ENCODE results near the gene CCNL2. TPM values are rescaled to one million over a fixed set of nuclear protein-coding genes. Genes with fewer than 3 reads are reported as not detected.
"Not testable (repeated sequence)": the region's sequence is repeated elsewhere in the genome, so short reads cannot be mapped to it uniquely, and the experiment has no call there.

Gene CCNL2
- polyA plus RNA-seq, 4 donors, result 232 to 273 (median 238) TPM

DNA sequence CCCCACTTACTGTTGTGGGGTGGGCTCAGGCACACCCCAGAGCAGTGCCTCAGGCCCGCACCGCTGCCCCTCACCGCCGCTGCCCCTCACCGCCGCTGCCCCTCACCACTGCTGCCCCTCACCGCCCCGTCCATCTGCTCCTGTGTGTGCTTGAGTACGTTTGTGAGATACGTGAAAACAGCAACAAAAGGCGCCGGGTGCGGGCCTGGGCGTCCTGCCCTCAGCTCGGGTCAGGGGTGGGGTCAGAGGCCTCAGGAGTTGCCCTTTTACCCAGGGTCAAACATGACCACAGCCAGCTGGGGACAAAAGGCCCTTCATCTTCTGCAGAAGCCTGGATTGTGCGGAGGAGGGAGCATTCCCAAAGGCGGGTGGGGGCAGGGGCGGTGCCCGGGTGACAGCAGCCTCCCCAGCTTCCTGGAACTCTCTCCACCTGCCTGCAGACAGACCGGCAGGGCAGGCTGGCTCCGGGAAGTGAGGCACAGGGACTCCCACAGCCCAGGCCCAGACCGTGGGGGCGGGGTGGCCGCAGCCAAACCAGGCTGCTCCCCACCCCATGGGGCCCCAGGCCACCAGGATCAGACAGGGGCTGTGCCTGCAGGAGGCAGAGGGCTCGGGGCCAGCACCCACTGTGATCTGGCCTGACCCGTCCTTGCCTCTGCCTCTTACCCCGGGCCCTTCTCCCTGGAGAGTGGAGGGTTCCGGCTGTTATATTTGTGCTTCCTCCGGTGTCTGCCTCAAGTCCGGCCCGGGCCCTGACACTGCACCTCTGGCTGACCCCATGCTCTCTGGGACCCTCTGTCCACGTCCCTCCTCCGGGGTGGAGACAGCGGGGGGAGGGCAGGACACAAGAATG, 34.0 kb upstream of the CCNL2 start:
- DNase-seq (ENCODE audit: low read depth in 4 of 4, low spot score in 3 of 4), result no peak

DNA sequence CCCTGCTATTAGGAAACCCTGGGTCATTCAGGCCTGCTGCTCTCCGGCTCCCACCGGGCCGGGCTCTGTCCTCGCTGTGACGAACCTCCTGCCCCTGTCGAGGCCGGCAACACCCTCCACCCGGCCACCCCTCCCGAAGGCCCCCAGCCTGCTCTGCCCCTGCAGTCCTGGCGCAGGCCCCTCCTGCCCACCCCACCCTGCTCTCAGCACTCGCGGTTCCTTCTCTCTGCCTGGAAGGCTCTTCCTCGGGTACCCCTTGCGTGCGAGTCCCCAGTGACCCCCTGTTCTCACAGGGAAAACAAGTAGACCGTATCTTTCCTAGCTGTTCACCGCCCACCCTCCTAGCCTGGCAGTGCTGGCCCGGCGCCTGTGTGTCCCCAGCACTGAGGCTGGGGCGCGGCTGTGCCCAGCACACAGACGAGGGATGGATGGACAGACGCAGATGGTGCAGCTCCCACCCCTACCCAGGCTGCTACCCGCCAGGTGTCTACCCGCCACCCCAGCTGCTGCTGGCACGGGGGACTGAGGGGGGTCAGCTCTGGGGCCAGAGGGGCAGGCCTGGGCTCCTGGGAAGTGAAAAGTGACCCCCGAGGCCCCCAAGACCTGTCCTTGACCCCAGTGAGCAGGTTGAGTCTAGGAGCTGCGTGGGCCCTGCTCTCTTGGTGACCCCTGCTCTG, 33.3 kb upstream of the CCNL2 start:
- DNase-seq (ENCODE audit: low read depth in 4 of 4, low spot score in 3 of 4), result no peak

DNA sequence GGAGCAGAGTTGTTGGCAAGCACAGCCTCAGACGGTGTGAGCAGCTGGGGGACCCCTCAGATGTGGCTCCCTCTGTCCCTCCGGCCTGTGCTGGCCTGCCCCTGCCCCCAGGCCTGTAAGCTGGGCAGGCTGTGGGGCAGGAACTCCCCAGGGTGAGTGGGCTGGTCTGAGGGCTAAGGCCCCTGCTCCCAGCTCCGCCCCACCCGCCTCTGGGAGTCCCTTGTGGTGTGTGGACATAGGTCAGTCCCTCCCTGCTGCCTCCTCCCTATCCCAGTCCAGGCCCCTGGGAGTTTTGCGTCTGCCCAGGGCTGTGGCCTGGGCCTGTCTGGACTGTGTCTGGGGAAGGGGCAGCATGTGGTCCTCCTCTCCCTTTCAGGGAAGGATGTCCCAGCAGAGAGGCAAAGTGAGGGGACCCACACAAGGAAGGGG, 32.7 kb upstream of the CCNL2 start:
- DNase-seq (ENCODE audit: low read depth in 4 of 4, low spot score in 3 of 4), result no peak

DNA sequence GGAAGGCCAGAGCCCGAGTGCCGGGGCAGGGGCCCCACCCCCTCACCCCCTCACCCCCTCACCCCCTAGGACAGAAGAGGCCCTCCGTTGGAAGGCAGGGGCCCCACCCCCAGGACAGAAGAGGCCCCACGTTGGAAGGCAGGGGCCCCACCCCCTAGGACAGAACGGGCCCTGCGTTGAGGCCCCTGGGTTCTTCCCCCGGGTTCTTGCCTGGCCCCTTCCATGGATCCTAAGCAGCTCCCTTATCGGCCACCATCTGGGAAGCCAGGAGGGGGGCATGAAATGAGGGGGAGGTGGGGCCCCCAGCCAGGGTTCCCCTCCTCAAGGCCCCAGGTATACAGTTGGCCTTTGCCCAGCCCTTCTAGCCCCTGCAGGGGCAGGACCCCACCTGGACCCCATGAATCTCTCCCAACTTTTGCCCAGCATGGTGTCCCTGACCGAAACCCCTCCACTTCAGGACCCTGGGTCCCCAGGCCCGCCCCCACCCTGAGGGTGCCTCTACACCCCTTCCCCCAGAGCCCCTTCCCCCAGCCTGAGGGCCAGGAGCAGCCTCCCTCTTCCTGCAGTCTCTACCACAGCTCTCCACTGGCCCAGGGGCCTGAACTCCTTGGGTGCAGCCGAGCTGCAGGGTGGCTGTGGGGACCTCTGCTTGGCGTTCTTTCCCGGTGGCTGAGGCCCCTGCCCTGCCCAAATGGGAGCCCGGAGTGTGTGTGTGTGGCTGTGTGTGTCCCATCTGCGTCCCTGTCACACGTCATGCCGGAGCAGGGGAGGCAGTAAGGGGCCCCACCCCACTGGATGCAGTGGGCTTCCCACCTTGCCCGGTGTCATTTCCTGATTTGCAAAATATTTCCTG, 32.1 kb upstream of the CCNL2 start:
- DNase-seq (ENCODE audit: low read depth in 4 of 4, low spot score in 3 of 4), result no peak

DNA sequence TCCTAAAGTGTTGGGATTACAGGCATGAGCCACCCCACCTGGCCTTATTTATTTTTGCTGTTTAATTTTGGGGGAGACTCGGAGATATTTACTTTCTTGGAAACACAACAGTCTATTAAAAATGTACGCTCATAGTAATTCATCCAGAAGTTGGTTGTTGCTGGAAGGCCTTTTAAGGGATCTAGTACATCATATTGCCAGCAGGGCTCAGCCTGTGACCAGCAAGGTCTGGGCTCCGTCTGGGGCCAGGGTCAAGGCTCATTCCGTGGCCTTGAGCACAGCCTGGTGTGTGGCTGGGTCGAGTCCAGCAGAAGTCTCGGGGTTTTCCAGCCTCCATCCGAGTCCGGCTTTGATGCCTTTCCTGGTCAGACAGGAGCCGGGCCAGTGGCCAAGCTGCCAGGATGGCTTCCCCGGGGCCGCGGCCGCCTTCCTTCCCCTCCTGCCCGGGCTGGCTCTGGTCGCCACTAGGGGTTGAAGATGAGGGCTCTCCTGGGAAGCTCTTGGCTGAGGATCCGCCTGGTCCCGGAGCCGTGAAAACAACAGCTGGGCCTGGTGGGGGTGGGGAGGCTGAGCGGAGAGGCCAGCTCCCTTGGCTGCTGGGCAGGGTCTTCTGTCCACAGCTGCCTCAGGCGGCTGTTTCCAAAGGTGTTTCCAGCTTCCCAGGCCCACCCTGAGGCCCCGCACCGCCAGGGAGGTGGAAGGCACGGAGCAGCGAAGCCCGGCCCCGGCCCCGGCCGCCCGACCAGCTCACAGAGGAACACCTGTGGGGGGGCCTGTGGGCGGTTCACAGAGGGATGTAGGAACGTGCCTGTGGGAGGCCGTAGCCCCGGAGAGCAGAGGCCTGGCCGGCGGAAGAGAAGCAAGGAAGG, 31.2 kb upstream of the CCNL2 start:
- no peak for DNase-seq (ENCODE audit: low read depth in 4 of 4, low spot score in 3 of 4)

DNA sequence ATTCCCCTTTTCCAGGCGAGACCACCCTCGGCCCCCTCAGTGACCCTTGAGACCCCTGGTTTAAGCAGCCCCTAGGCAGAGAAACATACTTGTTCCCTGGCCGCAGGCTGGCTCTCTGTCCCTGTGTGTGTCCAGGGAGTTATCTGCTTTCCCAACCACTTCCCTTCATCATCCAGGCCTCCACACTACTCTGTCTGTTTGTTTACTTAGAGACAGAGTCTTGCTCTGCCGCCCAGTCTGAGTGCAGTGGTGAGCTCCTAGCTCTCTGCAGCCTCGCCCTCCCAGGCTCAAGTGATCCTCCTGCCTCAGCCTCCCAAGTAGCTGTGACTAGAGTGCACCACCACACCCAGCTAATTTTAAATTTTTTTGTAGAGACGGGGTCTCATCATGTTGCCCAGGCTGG, 30.5 kb upstream of the CCNL2 start:
- no peak for DNase-seq (ENCODE audit: low read depth in 4 of 4, low spot score in 3 of 4)

DNA sequence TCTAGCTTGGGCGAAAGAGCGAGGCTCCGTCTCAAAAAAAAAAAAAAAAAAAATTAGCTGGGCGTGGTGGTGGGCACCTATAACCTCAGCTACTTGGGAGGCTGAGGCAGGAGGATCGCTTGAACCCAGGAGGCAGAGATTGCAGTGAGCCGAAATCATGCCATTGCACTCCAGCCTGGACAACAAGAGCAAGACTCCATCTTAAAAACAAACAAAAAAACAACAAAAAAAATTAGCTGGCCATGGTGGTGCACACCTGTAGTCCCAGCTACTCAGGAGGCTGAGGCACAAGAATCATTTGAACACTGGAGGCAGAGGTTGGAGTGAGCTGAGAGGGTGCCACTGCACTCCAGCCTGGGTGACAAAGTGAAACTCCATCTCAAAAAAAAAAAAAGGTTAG, 29.8 kb upstream of the CCNL2 start:
- DNase-seq (ENCODE audit: low read depth in 4 of 4, low spot score in 3 of 4), result not testable (repeated sequence)

DNA sequence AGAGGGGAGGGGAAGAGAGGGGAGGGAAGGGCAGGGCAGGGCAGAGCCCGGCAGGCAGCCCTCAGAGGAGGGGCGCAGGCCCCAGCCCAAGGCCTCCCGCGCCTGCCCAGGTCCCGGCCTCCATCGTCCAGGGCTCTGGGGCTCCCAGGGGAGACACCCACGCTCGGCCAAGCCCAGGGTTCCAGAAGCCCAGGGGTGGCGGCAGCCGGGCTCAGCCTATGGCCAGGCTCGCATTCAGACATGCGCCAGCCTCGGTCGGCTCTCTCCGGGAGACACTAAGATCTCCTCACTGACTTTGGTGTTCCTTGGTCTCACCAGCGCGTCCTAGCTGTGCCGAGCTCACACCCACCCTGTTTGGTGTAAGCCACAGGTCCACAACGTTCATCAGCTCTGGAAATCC, 29.0 kb upstream of the CCNL2 start:
- DNase-seq (ENCODE audit: low read depth in 4 of 4, low spot score in 3 of 4), result no peak

DNA sequence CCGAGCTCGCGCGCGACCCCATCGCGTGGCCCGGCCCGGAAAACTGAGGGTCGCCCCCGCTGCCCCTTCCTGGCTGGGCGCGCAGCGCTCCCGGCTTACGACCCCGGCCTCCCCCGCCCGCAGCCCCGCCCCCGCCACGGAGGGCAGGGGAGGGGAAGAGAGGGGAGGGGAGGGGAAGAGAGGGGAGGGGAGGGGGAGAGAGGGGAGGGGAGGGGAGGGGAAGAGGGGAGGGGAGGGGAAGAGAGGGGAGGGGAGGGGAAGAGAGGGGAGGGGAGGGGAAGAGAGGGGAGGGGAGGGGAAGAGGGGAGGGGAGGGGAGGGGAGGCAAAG, 28.6 kb upstream of the CCNL2 start:
- no peak for DNase-seq (ENCODE audit: low read depth in 4 of 4, low spot score in 3 of 4)

DNA sequence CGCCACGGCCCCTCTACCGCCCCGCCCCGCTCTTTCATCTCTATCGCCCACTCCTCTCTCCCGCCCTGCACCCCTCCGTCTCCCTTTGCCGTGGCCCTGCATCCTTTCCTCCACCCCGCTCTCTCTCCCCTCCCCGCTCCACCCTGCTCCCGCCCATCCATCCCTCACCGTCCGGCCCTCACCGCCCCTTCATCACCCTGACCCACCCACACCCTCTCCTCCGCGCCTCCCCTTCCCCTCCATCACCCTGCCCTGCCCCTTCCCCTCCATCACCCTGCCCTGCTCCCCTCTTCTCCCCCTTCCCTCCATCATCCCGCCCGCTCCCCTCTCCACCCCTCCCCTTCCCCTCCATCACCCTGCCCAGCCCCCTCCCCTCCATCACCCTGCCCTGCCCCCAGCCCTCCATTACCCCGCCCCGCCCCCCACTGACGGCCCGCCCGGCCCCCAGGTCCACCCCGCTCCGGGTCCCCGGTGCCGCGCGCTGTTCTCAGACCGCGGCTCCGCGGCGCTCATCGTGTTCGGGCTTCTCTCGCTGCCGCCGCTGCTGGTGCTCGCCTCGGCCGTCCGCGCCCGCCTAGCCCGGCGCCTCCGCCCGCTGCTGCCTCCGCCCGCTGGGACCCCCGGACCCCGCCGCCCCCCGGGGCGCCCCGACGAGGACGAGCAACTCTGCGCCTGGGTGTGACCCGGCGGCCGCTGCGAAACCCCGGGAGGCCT, 28.1 kb upstream of the CCNL2 start:
- DNase-seq (ENCODE audit: low read depth in 4 of 4, low spot score in 3 of 4), result no peak

DNA sequence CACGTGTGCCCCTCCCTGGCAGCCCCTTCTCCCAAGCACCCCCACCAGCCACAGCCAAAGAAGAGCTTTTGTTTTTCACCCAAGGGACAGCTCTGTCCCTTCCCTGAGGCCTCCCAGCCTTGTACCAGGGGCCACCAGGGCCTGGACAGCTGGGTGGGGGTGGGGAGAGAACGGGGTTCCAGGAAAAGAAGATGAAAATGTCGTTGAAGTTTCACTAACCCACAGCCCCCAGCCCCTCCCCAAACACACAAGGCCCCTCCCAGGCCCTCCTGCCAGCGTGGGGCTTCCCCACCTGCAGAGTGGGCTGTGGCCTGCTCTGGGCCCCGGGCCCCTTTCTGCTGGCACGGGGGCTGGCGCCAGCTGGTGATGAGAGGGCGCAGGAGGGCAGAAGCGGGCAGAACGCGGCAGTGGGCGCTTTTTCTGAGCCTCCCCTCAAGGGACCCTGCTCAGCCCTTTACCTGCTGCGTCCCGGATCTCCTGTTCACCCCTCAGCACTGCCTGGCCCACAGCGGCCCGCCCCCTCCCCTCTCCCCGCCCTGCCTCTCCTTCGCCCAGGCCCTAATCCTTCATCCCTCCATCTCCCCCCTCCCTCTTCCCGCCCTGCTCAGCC, 27.5 kb upstream of the CCNL2 start:
- DNase-seq (ENCODE audit: low read depth in 4 of 4, low spot score in 3 of 4), result no peak

DNA sequence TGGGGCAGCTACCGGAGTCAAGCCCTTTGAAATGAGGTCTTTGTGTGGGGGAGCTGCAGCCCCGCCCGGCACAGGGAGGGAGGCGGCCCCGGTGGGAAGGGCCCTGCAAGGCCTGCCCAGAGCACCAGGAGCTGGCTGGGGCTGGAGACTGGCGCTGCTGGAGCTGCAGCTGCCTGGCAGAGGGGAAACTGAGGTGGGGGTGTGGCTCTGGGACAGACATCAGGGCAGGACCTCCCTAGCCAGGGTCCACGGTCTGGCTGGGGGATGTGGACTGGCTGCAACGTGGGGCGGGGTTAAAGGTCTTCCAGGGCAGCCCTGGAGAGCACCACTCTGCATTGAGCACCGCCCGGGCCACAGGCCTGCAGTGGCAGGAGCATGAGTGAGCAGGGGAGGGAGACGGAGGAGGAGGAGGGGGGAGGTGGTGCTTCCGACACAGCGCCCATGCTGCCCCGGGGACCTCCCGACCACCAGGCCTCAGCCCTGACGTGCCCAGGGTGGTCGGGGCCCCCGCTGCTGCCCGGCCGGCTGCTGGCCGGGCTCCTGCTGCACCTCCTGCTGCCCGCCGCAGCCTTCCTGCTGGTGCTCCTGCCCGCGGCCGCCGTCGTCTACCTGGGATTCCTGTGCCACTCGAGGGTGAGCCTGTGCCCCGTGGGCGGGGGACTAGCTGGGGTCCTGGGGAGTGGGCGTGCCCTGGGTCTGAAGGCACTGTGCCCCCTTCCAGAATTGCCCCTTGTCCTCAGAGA, 26.8 kb upstream of the CCNL2 start:
- DNase-seq (ENCODE audit: low read depth in 4 of 4, low spot score in 3 of 4), result no peak

DNA sequence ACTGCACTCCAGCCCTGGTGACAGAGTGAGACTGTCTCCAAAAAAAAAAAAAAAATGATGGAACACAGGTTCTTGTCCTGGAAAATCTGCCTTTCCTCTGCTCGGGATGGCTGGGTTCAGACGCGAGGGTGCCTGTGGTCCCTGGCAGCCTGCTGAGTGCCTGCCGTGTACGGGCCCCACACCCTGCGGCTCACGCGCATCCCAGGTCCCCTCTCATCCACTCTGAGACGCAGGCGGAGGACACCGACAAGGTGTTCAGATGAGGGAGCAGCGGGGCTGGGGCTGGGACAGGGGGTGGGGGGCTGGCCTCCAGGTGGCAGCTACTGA, 26.3 kb upstream of the CCNL2 start:
- DNase-seq (ENCODE audit: low read depth in 4 of 4, low spot score in 3 of 4), result no peak

DNA sequence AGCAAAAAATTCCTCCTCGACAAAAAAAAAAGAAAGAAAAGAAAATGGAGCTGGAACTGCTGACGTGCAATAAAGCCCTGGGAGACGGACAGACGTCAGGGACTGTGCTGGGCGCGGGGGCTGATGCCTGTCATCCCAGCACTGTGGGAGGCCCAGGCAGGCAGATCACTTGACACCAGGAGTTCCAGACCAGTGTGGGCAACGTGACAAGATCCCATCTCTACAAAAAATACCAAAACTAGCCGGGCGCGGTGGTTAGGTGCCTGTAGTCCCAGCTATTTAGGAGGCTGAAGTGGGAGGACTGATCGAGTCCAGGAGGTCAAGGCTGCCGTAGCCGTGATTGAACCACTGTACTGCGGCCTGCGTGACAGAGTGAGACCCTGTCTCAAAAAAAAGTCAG, 25.6 kb upstream of the CCNL2 start:
- no peak for DNase-seq (ENCODE audit: low read depth in 4 of 4, low spot score in 3 of 4)

DNA sequence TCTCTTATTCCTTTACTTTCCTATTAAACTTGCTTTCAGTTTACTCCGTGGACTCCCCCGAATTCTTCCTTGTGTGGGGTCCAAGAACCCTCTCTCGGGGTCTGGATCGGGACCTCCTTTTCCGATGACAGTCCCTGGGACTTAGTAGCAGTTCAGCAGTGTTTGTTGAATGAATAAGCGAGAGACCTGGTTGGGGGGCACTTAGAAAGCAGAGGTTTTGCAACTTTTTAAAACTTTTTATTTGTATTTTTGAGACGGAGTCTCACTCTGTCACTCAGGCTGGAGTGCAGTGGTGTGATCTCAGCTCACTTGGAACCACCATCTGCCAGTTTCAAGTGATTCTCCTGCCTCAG, 24.1 kb upstream of the CCNL2 start:
- DNase-seq (ENCODE audit: low read depth in 4 of 4, low spot score in 3 of 4), result no peak

DNA sequence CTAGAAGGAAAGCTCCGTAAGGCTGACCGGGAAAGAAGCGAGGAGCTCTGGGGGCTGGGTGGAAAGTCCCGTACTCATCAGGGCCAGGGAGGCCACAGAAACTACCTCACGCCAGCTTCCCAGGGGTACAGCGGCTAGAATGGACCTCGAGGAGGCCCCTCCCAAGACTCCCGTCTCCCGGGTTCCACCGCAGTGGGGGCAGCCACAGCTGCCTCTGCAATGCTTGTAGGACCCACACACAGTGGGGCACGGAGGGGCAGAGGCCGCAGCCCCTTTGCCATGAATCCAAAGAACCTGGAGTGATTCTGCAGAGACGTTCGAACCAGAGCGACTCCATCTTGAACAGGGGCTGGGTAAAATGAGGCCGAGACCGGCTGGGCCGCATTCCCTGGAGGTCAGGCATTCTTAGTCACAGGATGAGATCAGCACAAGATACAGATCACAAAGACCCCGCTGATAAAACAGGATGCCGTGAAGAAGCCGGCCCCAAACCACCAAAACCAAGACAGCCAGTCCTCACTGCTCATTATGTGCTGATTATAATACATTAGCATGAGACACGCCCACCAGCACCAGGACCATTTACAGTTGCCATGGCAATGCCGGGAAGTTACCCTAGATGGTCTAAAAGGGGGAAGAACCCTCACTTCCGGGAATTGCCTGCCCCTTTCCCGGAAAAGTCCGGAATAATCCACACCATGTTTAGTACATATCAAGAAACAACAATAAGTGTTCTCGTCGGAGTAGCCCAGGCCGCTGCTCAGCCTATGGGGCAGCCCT, 23.5 kb upstream of the CCNL2 start:
- DNase-seq (ENCODE audit: low read depth in 4 of 4, low spot score in 3 of 4), result no peak

DNA sequence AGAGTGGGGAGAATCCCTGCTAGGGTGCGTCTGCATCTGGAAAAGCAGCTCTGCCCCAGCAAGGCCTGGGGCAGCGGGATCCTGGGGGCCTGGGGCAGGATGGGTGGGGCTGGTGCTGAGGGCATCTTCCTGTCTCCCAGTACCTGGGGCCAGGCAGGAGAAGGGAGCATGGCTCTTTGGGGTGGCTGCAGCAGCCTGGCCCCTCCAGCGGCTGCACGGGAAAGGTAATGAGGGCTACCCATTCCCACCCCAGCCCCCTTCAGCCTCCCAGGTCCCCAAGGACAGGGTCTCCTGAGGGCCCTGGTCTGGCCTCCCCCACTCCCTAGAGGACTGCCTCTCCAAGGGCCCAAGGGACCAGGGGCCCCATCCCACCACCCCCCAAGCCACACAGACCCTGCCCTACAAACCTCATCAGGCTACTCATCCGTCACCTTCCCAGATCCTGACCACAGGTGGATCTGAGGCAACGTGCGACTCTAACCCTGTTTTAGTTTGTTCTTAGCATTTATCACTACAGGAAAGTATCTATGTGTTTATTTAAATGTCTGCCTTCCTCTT, 22.9 kb upstream of the CCNL2 start:
- no peak for DNase-seq (ENCODE audit: low read depth in 4 of 4, low spot score in 3 of 4)

Data from right renal pelvis (tissue), 4 donors.